Measurements from ENCODE around the gene PRAMEF13.
"Not testable (repeated sequence)": the region's sequence is repeated elsewhere in the genome, so short reads cannot be mapped to it uniquely, and the experiment has no call there.

Gene PRAMEF13

GRCh38 chr1:13201309-13201708 lies at the start of gene PRAMEF13:
Gene PRAMEF13 (minus strand): TSS chr1:13201409. CDS start chr1:13199589, 1,820 bp downstream.
- H3K27ac ChIP-seq; H3K4me3 ChIP-seq (ENCODE audit: low read depth, low read length): not testable (repeated sequence)

GRCh38 chr1:13247122-13247521 lies 45.9 kb upstream of the PRAMEF13 start:
- DNase-seq; H3K9me3 ChIP-seq (ENCODE audit: severe bottlenecking); H3K27ac ChIP-seq; H3K4me3 ChIP-seq (ENCODE audit: low read depth, low read length); H3K36me3 ChIP-seq: not testable (repeated sequence)
- H3K27me3 ChIP-seq (ENCODE audit: insufficient read depth, low read depth, severe bottlenecking), result peaks cover 36% of the 10 kb centered on the region

More at GRCh38 chr1:13201309-13201708, at the start of gene PRAMEF13:
- not testable (repeated sequence) for DNase-seq; H3K9me3 ChIP-seq (ENCODE audit: severe bottlenecking); H3K36me3 ChIP-seq; H3K27me3 ChIP-seq (ENCODE audit: insufficient read depth, low read depth, severe bottlenecking)

- DNase-seq; H3K9me3 ChIP-seq (ENCODE audit: severe bottlenecking); H3K27ac ChIP-seq; H3K36me3 ChIP-seq; H3K4me3 ChIP-seq (ENCODE audit: low read depth, low read length): not testable (repeated sequence)
- H3K27me3 ChIP-seq (ENCODE audit: insufficient read depth, low read depth, severe bottlenecking), result peaks cover 41% of the 10 kb centered on the region
Measured at GRCh38 chr1:13246554-13246871, 45.3 kb upstream of the PRAMEF13 start.

- not testable (repeated sequence) for H3K27ac ChIP-seq; DNase-seq; H3K9me3 ChIP-seq (ENCODE audit: severe bottlenecking); H3K36me3 ChIP-seq; H3K4me3 ChIP-seq (ENCODE audit: low read depth, low read length)
- H3K27me3 ChIP-seq (ENCODE audit: insufficient read depth, low read depth, severe bottlenecking), result peaks cover 41% of the 10 kb centered on the region
Measured at GRCh38 chr1:13245841-13246553, 44.8 kb upstream of the PRAMEF13 start.

- not testable (repeated sequence) for H3K9me3 ChIP-seq (ENCODE audit: severe bottlenecking); H3K4me3 ChIP-seq (ENCODE audit: low read depth, low read length); H3K27ac ChIP-seq; DNase-seq; H3K36me3 ChIP-seq
- peaks cover 58% of the 10 kb centered on the region for H3K27me3 ChIP-seq (ENCODE audit: insufficient read depth, low read depth, severe bottlenecking)
Measured at GRCh38 chr1:13243536-13244263, 42.5 kb upstream of the PRAMEF13 start.

- H3K9me3 ChIP-seq (ENCODE audit: severe bottlenecking); DNase-seq; H3K27ac ChIP-seq; H3K4me3 ChIP-seq (ENCODE audit: low read depth, low read length); H3K36me3 ChIP-seq: not testable (repeated sequence)
- H3K27me3 ChIP-seq (ENCODE audit: insufficient read depth, low read depth, severe bottlenecking), result peaks cover 63% of the 10 kb centered on the region
Measured at GRCh38 chr1:13239633-13240032, 38.4 kb upstream of the PRAMEF13 start.

- DNase-seq; H3K27ac ChIP-seq; H3K4me3 ChIP-seq (ENCODE audit: low read depth, low read length); H3K36me3 ChIP-seq: not testable (repeated sequence)
- Histone ChIP-seq H3K27me3 (ENCODE audit: insufficient read depth, low read depth, severe bottlenecking) (peaks cover 69% of the 10 kb centered on the region), H3K9me3 (ENCODE audit: severe bottlenecking) (peaks cover 12% of the 10 kb centered on the region)
Measured at GRCh38 chr1:13237572-13237971, 36.4 kb upstream of the PRAMEF13 start.

- H3K9me3 ChIP-seq (ENCODE audit: severe bottlenecking), result peaks cover 12% of the 10 kb centered on the region
- H3K4me3 ChIP-seq (ENCODE audit: low read depth, low read length), result not testable (repeated sequence)
Measured at GRCh38 chr1:13234057-13234456, 32.8 kb upstream of the PRAMEF13 start.

GRCh38 chr1:13232056-13232455 lies 30.8 kb upstream of the PRAMEF13 start:
- not testable (repeated sequence) for H3K4me3 ChIP-seq (ENCODE audit: low read depth, low read length); DNase-seq; H3K36me3 ChIP-seq; H3K27ac ChIP-seq
- Histone ChIP-seq H3K27me3 (ENCODE audit: insufficient read depth, low read depth, severe bottlenecking) (peaks cover 62% of the 10 kb centered on the region), H3K9me3 (ENCODE audit: severe bottlenecking) (peaks cover 12% of the 10 kb centered on the region)

More at GRCh38 chr1:13234057-13234456, 32.8 kb upstream of the PRAMEF13 start:
- H3K27me3 ChIP-seq (ENCODE audit: insufficient read depth, low read depth, severe bottlenecking), result peaks cover 68% of the 10 kb centered on the region
- not testable (repeated sequence) for DNase-seq, H3K36me3 ChIP-seq, H3K27ac ChIP-seq

GRCh38 chr1:13231061-13231750 lies 30.0 kb upstream of the PRAMEF13 start:
- Histone ChIP-seq H3K9me3 (ENCODE audit: severe bottlenecking) (peaks cover 12% of the 10 kb centered on the region), H3K27me3 (ENCODE audit: insufficient read depth, low read depth, severe bottlenecking) (peaks cover 64% of the 10 kb centered on the region)
- not testable (repeated sequence) for H3K4me3 ChIP-seq (ENCODE audit: low read depth, low read length)

GRCh38 chr1:13230601-13231000 lies 29.4 kb upstream of the PRAMEF13 start:
- H3K27ac ChIP-seq; H3K36me3 ChIP-seq; H3K4me3 ChIP-seq (ENCODE audit: low read depth, low read length); DNase-seq: not testable (repeated sequence)
- peaks cover 60% of the 10 kb centered on the region for H3K27me3 ChIP-seq (ENCODE audit: insufficient read depth, low read depth, severe bottlenecking)
- H3K9me3 ChIP-seq (ENCODE audit: severe bottlenecking), result peaks cover 12% of the 10 kb centered on the region

More at GRCh38 chr1:13231061-13231750, 30.0 kb upstream of the PRAMEF13 start:
- not testable (repeated sequence) for H3K36me3 ChIP-seq, H3K27ac ChIP-seq, DNase-seq

- H3K4me3 ChIP-seq (ENCODE audit: low read depth, low read length); H3K9me3 ChIP-seq (ENCODE audit: severe bottlenecking); DNase-seq; H3K36me3 ChIP-seq; H3K27ac ChIP-seq: not testable (repeated sequence)
- H3K27me3 ChIP-seq (ENCODE audit: insufficient read depth, low read depth, severe bottlenecking), result peaks cover 55% of the 10 kb centered on the region
Measured at GRCh38 chr1:13230096-13230495, 28.9 kb upstream of the PRAMEF13 start.

Data from WERI-Rb-1 (cell line).